Astrocyte (in vitro differentiated cells and primary cell): ENCODE data around the gene ZNF341.

ENCODE experiments used
- EZH2 ChIP-seq: IDR thresholded peaks from 2 replicates; pipeline ENCODE4 v1.6.1; 2012; ENCODE audit warnings: mild to moderate bottlenecking, low read length, inconsistent platforms; ENCODE audit not compliant: insufficient read depth
- TF ChIP-seq, protein P1 (sequence below): IDR thresholded peaks from 2 replicates; pipeline ENCODE4 v1.5.1; 2011; ENCODE audit warnings: low read depth, mild to moderate bottlenecking, inconsistent platforms, low read length, moderate library complexity; ENCODE audit not compliant: insufficient read depth

DNA sequence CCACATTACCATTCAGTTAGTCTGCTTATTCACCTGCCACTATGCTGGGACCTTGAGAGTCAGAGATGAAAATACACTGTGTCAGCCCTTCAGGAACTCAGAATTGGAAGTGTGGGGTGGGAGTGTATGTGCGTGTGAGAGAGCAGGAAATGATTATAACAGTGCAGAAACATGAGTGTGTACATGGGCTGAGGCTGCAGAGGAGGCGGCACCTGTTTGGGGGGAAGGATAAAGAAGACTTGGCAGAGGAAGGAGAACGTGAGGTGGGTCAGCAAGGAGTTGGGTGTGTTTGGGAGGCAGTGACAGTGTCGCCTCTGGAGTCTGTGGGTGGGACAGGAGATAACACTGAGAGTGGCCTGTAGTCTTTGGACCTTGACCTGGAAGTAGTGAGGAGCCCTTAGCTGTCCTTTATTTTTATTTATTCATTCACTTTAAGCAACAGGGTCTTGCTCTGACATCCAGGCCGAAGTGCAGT lies 82.5 kb downstream of the ZNF341 start:
- TF ChIP-seq, protein P1, sequence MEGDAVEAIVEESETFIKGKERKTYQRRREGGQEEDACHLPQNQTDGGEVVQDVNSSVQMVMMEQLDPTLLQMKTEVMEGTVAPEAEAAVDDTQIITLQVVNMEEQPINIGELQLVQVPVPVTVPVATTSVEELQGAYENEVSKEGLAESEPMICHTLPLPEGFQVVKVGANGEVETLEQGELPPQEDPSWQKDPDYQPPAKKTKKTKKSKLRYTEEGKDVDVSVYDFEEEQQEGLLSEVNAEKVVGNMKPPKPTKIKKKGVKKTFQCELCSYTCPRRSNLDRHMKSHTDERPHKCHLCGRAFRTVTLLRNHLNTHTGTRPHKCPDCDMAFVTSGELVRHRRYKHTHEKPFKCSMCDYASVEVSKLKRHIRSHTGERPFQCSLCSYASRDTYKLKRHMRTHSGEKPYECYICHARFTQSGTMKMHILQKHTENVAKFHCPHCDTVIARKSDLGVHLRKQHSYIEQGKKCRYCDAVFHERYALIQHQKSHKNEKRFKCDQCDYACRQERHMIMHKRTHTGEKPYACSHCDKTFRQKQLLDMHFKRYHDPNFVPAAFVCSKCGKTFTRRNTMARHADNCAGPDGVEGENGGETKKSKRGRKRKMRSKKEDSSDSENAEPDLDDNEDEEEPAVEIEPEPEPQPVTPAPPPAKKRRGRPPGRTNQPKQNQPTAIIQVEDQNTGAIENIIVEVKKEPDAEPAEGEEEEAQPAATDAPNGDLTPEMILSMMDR: no peak
- TF ChIP-seq EZH2: no peak
